ENCODE measurements around the gene RALGAPA2.

- TF ChIP-seq, protein P1, sequence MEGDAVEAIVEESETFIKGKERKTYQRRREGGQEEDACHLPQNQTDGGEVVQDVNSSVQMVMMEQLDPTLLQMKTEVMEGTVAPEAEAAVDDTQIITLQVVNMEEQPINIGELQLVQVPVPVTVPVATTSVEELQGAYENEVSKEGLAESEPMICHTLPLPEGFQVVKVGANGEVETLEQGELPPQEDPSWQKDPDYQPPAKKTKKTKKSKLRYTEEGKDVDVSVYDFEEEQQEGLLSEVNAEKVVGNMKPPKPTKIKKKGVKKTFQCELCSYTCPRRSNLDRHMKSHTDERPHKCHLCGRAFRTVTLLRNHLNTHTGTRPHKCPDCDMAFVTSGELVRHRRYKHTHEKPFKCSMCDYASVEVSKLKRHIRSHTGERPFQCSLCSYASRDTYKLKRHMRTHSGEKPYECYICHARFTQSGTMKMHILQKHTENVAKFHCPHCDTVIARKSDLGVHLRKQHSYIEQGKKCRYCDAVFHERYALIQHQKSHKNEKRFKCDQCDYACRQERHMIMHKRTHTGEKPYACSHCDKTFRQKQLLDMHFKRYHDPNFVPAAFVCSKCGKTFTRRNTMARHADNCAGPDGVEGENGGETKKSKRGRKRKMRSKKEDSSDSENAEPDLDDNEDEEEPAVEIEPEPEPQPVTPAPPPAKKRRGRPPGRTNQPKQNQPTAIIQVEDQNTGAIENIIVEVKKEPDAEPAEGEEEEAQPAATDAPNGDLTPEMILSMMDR (IDR thresholded peaks at IDR 0.05): no peak
- TF ChIP-seq ZFX (IDR thresholded peaks at IDR 0.05; ENCODE audit: borderline replicate concordance): no peak
These were observed 222.6 kb downstream of the RALGAPA2 start for GRCh38 chr20:20489648-20490341.
